MM.1S (cell line): ENCODE results near the gene ADNP.

Experiments used
- DNase-seq: peaks from one replicate; pipeline ENCODE4 v3.0.0-alpha.2; 2015
- H2AFZ ChIP-seq: fragments of 300-600 bp; sonication (generic); 2 replicates; pipeline ENCODE4 v1.6.0; 2016; ENCODE audit warnings: antibody characterized with exemption, low read length
- H3F3A ChIP-seq: fragments of 300-600 bp; sonication (generic); 2 replicates; pipeline ENCODE4 v1.6.1; 2016; ENCODE audit warnings: mild to moderate bottlenecking, antibody characterized with exemption, low read length, moderate library complexity, mixed read lengths; ENCODE audit not compliant: insufficient read depth
- H3K27ac ChIP-seq: fragments of 300-600 bp; sonication (generic); 2 replicates; pipeline ENCODE4 v1.5.1; 2016; ENCODE audit warnings: mild to moderate bottlenecking, low read length
- H3K27me3 ChIP-seq: fragments of 300-600 bp; sonication (generic); replicated peaks from 2 replicates; pipeline ENCODE4 v1.6.0; 2016; ENCODE audit warnings: low read length; ENCODE audit not compliant: insufficient read depth
- H3K36me3 ChIP-seq: fragments of 300-600 bp; sonication (generic); replicated peaks from 2 replicates; pipeline ENCODE4 v1.6.1; 2016; ENCODE audit warnings: mild to moderate bottlenecking, low read length, mixed read lengths; ENCODE audit not compliant: insufficient read depth
- H3K4me1 ChIP-seq: fragments of 300-600 bp; sonication (generic); 2 replicates; pipeline ENCODE4 v1.6.1; 2016; ENCODE audit warnings: low read length, mixed read lengths
- H3K4me2 ChIP-seq: fragments of 300-600 bp; sonication (generic); 2 replicates; pipeline ENCODE4 v1.6.0; 2016; ENCODE audit warnings: low read depth, low read length
- H3K4me3 ChIP-seq: fragments of 300-600 bp; sonication (generic); 2 replicates; pipeline ENCODE4 v1.5.1; 2016; ENCODE audit warnings: low read length, mixed read lengths
- H3K79me2 ChIP-seq: fragments of 300-600 bp; sonication (generic); 2 replicates; pipeline ENCODE4 v1.6.1; 2016; ENCODE audit warnings: mixed run types, low read length, mixed read lengths
- H3K9ac ChIP-seq: fragments of 300-600 bp; sonication (generic); 2 replicates; pipeline ENCODE4 v1.6.1; 2016; ENCODE audit warnings: low read length, mixed read lengths
- H3K9me2 ChIP-seq: fragments of 300-600 bp; sonication (generic); replicated peaks from 2 replicates; pipeline ENCODE4 v1.6.1; 2016; ENCODE audit warnings: mild to moderate bottlenecking, low read length, mixed read lengths; ENCODE audit not compliant: insufficient read depth
- H3K9me3 ChIP-seq: fragments of 300-600 bp; sonication (generic); replicated peaks from 2 replicates; pipeline ENCODE4 v1.6.1; 2016; ENCODE audit warnings: mild to moderate bottlenecking, low read length, mixed read lengths; ENCODE audit not compliant: insufficient read depth
- H4K20me1 ChIP-seq: fragments of 300-600 bp; sonication (generic); 2 replicates; pipeline ENCODE4 v1.6.1; 2016; ENCODE audit warnings: mild to moderate bottlenecking, low read length, moderate library complexity, mixed read lengths; ENCODE audit not compliant: insufficient read depth
- EZH2 ChIP-seq: fragments of 300-600 bp; sonication (generic); optimal IDR thresholded peaks from 2 replicates; pipeline ENCODE3; 2017; ENCODE audit warnings: low read depth, mild to moderate bottlenecking, antibody characterized with exemption, low read length, mixed read lengths
- EZH2phosphoT487 ChIP-seq: fragments of 300-600 bp; sonication (generic); IDR thresholded peaks from 2 replicates; pipeline ENCODE4 v1.6.1; 2018; ENCODE audit warnings: antibody characterized with exemption, low read length
- TF ChIP-seq, protein P1 (sequence below): fragments of 300-600 bp; sonication (generic); IDR thresholded peaks from 2 replicates; pipeline ENCODE4 v1.5.1; 2016; ENCODE audit warnings: antibody characterized with exemption, low read length, mixed read lengths

ADNP gene

DNA sequence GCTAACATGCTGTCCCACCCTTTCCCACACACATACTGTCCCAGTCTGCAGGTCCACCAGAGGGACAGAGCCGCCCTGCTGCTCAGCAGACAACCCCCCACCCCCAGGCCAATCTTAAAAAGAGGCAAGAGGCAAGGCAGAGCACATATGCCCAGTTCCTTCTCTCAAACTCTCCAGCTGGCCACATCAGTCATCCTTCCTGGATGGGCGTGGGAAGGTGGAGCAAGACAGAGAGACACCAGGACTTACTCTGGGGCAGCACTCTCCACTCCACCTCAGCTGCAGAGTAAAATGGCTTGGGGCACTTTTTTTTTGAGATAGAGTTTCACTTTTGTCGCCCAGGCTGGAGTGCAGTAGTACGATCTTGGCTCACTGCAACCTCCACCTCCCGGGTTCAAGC lies 38.2 kb upstream of the ADNP start:
- TF ChIP-seq, protein P1, sequence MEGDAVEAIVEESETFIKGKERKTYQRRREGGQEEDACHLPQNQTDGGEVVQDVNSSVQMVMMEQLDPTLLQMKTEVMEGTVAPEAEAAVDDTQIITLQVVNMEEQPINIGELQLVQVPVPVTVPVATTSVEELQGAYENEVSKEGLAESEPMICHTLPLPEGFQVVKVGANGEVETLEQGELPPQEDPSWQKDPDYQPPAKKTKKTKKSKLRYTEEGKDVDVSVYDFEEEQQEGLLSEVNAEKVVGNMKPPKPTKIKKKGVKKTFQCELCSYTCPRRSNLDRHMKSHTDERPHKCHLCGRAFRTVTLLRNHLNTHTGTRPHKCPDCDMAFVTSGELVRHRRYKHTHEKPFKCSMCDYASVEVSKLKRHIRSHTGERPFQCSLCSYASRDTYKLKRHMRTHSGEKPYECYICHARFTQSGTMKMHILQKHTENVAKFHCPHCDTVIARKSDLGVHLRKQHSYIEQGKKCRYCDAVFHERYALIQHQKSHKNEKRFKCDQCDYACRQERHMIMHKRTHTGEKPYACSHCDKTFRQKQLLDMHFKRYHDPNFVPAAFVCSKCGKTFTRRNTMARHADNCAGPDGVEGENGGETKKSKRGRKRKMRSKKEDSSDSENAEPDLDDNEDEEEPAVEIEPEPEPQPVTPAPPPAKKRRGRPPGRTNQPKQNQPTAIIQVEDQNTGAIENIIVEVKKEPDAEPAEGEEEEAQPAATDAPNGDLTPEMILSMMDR, result no peak
- TF ChIP-seq EZH2 (no peak), EZH2phosphoT487 (no peak)
- H2AFZ ChIP-seq, result no peak overlapping the region
- H3K4me2 ChIP-seq, result no peak overlapping the region
- no peak for DNase-seq
- no peaks in the 10 kb centered on the region for H3K79me2 ChIP-seq
- no peaks in the 10 kb centered on the region for H3K9me2 ChIP-seq
- H3K4me3 ChIP-seq, result no peak overlapping the region
- H3K9ac ChIP-seq, result no peak overlapping the region
- no peaks in the 10 kb centered on the region for H3K36me3 ChIP-seq
- H3K27ac ChIP-seq, result no peak overlapping the region
- no peaks in the 10 kb centered on the region for H3K4me1 ChIP-seq
- H3F3A ChIP-seq, result no peaks in the 10 kb centered on the region
- H3K9me3 ChIP-seq, result no peaks in the 10 kb centered on the region
- no peaks in the 10 kb centered on the region for H4K20me1 ChIP-seq
- H3K27me3 ChIP-seq, result no peaks in the 10 kb centered on the region; the same call in 1 of the 2 replicates

DNA sequence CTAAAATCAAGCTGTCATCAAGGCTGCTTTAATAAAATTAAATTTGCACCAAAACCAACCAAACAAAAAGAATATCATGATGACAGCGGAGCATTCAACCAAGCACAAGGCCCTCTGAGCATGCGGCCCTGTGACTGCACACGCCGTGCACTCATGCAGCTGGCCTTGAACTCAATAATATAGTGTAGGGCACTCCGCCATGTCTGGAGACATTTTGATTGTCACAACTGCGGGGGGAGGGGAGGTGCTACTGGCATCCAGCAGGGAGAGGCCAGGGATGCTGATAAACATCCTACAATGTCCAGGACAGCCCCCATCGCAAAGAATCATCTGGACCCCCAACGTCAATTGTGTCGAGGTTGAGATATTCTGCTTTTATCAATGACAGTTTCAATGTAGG lies 37.1 kb upstream of the ADNP start:
- H3K9me3 ChIP-seq, result no peaks in the 10 kb centered on the region
- H3K9ac ChIP-seq, result no peak overlapping the region
- H3K4me1 ChIP-seq, result no peaks in the 10 kb centered on the region
- no peaks in the 10 kb centered on the region for H3K36me3 ChIP-seq
- no peak overlapping the region for H3K4me3 ChIP-seq
- H3K79me2 ChIP-seq, result no peaks in the 10 kb centered on the region
- H2AFZ ChIP-seq, result no peak overlapping the region
- H3K9me2 ChIP-seq, result no peaks in the 10 kb centered on the region
- H4K20me1 ChIP-seq, result no peaks in the 10 kb centered on the region
- no peak for DNase-seq
- H3F3A ChIP-seq, result no peaks in the 10 kb centered on the region
- no peaks in the 10 kb centered on the region; the same call in 1 of the 2 replicates for H3K27me3 ChIP-seq
- H3K4me2 ChIP-seq, result no peak overlapping the region
- TF ChIP-seq, protein P1, result no peak
- TF ChIP-seq EZH2phosphoT487, result no peak
- H3K27ac ChIP-seq, result no peak overlapping the region

DNA sequence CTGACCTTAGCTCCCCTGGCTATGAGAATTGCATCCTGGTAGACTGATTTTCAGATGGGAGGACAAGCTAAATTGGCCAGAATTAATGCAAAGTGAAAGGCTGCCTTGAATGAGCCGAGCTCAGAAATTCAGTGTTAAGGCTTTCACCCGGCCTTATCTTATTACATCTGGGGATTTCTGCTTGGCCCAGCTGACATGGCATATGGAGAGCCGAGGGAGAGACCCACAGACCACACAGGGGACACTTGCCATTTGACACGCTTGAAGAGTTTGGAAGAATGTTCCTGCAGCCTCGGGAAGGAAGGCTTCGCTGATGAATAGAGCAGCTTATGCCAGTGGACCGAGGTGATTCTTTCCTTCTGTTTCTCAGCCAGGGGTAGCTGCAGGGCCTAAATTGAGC lies 36.3 kb upstream of the ADNP start:
- no peak for TF ChIP-seq EZH2
- TF ChIP-seq, protein P1, result no peak
- TF ChIP-seq EZH2phosphoT487, result no peak
- H3K27me3 ChIP-seq, result no peaks in the 10 kb centered on the region; the same call in 1 of the 2 replicates
- no peaks in the 10 kb centered on the region for H3F3A ChIP-seq
- no peaks in the 10 kb centered on the region for H4K20me1 ChIP-seq
- no peaks in the 10 kb centered on the region for H3K79me2 ChIP-seq
- no peak overlapping the region for H3K9ac ChIP-seq
- no peak overlapping the region for H3K27ac ChIP-seq
- no peaks in the 10 kb centered on the region for H3K9me2 ChIP-seq
- no peak overlapping the region for H2AFZ ChIP-seq
- H3K36me3 ChIP-seq, result no peaks in the 10 kb centered on the region
- no peaks in the 10 kb centered on the region for H3K4me1 ChIP-seq
- no peak for DNase-seq
- no peak overlapping the region for H3K4me3 ChIP-seq
- H3K4me2 ChIP-seq, result no peak overlapping the region
- H3K9me3 ChIP-seq, result no peaks in the 10 kb centered on the region
